ENCODE measurements around the gene CERKL. TPM values are rescaled to one million over a fixed set of nuclear protein-coding genes. Genes with fewer than 3 reads are reported as not detected.

Gene CERKL
- total and polyA plus RNA-seq, 2 of the 13 experiments (the other 11 are each of a cell fraction or from before 2014, with no cell fraction given) = not detected

DNA sequence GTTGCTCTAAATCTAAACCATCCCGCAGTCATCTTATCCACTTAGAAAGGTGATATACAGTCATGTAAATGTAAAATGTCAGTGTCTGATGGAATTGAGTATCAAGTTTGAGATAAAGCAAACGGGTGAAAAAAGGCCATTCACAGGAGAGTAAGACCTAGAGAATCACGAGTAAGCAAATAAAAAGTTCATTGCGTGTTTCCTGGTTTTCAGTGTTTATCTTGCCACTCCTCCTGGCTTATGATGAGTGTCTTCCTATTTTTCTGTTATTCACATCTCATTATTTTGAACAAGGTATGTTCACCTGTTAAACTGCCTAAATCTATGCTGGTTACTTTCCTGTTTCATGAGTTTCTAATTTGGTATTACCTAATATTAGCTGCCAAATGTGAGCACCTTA, 130.9 kb downstream of the CERKL start:
- ChIA-PET CTCF (ENCODE audit: low intra/inter-chr PET ratio, low total read pairs) (no interaction called here), POLR2A (no interaction called here)
- in situ Hi-C loops (cut with HindIII; ENCODE audit: extremely low pct_ligation_motif_present, low pct_unique_long_range_greater_than_20kb) = no loop called here
- no peak for DNase-seq (ENCODE audit: low spot score)
- no peak overlapping the region for H2AFZ ChIP-seq (ENCODE audit: low read length)
- no peaks in the 10 kb centered on the region for H3K79me2 ChIP-seq (ENCODE audit: insufficient read depth, low read length)
- no peaks in the 10 kb centered on the region for H3K4me1 ChIP-seq (ENCODE audit: insufficient read depth, low read length)
- WGBS (ENCODE audit: low lambda C conversion rate) = 25% methylated on average over 4 of the region's 4 CpGs
- H3K27ac ChIP-seq (ENCODE audit: extremely low read length, insufficient read depth, low read length) = no peak overlapping the region
- BruUV-seq (replicated peaks) = no TSS peak
- no peaks in the 10 kb centered on the region for H3K9me3 ChIP-seq (ENCODE audit: low read length)
- TF ChIP-seq, protein P1, sequence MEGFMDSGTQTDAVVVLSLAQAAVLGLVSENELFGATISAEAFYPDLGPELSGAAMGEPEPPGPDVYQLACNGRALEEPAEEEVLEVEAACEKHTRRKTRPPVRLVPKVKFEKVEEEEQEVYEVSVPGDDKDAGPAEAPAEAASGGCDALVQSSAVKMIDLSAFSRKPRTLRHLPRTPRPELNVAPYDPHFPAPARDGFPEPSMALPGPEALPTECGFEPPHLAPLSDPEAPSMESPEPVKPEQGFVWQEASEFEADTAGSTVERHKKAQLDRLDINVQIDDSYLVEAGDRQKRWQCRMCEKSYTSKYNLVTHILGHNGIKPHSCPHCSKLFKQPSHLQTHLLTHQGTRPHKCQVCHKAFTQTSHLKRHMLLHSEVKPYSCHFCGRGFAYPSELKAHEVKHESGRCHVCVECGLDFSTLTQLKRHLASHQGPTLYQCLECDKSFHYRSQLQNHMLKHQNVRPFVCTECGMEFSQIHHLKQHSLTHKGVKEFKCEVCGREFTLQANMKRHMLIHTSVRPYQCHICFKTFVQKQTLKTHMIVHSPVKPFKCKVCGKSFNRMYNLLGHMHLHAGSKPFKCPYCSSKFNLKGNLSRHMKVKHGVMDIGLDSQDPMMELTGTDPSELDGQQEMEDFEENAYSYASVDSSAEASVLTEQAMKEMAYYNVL (CRISPR knock-in tag; IDR thresholded peaks at IDR 0.05; ENCODE audit: borderline replicate concordance) = no peak
- TF ChIP-seq ZNF557 (CRISPR knock-in tag; IDR thresholded peaks at IDR 0.05) (no peak), ZNF660 (CRISPR knock-in tag; IDR thresholded peaks at IDR 0.05; ENCODE audit: borderline replicate concordance, low read depth) (no peak), ZNF781 (CRISPR knock-in tag; IDR thresholded peaks at IDR 0.05; ENCODE audit: borderline replicate concordance, not compliant biosample characterization) (no peak), ZNF720 (CRISPR knock-in tag; IDR thresholded peaks at IDR 0.05) (no peak), CBX5 (CRISPR knock-in tag; IDR thresholded peaks at IDR 0.05; ENCODE audit: borderline replicate concordance) (no peak)
- TF ChIP-seq, protein P2, sequence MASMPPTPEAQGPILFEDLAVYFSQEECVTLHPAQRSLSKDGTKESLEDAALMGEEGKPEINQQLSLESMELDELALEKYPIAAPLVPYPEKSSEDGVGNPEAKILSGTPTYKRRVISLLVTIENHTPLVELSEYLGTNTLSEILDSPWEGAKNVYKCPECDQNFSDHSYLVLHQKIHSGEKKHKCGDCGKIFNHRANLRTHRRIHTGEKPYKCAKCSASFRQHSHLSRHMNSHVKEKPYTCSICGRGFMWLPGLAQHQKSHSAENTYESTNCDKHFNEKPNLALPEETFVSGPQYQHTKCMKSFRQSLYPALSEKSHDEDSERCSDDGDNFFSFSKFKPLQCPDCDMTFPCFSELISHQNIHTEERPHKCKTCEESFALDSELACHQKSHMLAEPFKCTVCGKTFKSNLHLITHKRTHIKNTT (CRISPR knock-in tag; IDR thresholded peaks at IDR 0.05) = no peak
- TF ChIP-seq, protein P3, sequence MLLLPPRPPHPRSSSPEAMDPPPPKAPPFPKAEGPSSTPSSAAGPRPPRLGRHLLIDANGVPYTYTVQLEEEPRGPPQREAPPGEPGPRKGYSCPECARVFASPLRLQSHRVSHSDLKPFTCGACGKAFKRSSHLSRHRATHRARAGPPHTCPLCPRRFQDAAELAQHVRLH (CRISPR knock-in tag; IDR thresholded peaks at IDR 0.05; ENCODE audit: borderline replicate concordance, low read depth) = no peak
- intact Hi-C loops (cut with micrococcal nuclease; ENCODE audit: unreplicated experiment) = no loop called here
- no peaks in the 10 kb centered on the region; a peak in 1 of 5 replicates for H3K27me3 ChIP-seq (ENCODE audit: control insufficient read depth in 1 of 2, insufficient read depth in 2 of 2, low read length in 2 of 2)
- H3K9ac ChIP-seq (ENCODE audit: insufficient read depth, low read depth, low read length) = no peak overlapping the region
- H3K4me2 ChIP-seq (ENCODE audit: low read depth, low read length) = no peak overlapping the region
- H4K20me1 ChIP-seq (ENCODE audit: insufficient read depth, low read length) = no peaks in the 10 kb centered on the region
- no peak overlapping the region for H3K4me3 ChIP-seq (replicated peaks in 1 of 3; ENCODE audit: insufficient read depth in 1 of 3, low read depth in 2 of 3, low read length in 3 of 3)
- H3K36me3 ChIP-seq (replicated peaks in 1 of 2; ENCODE audit: control insufficient read depth in 1 of 2, insufficient read depth in 2 of 2, low read length in 2 of 2) = no peaks in the 10 kb centered on the region
- ATAC-seq = no peak
- no peak for FAIRE-seq
